B cell (primary cell): ENCODE measurements around the gene CSMD2. TPM values are rescaled to one million over a fixed set of nuclear protein-coding genes. Genes with fewer than 3 reads are reported as not detected.

Experiments
- ATAC-seq: fragments of 200-7000 bp; cut with Tn5 transposase; one replicate; pipeline ENCODE4 v1.10.0; 2021; ENCODE audit warnings: low read depth, mild to moderate bottlenecking, moderate number of reproducible peaks, moderate library complexity
- CTCF ChIA-PET: fragments of 350-600 bp; sonication (Branson Sonifier 250); formaldehyde crosslinking; loops from one replicate; lab custom pipeline; 2021; ENCODE audit warnings: antibody characterized with exemption, inconsistent platforms; lab: Charles Lee
- POLR2A ChIA-PET: fragments of 350-600 bp; sonication (Branson Sonifier 250); formaldehyde crosslinking; loops from one replicate; lab custom pipeline; 2021; ENCODE audit warnings: antibody characterized with exemption; lab: Charles Lee
- DNase-seq: peaks from one replicate; pipeline ENCODE4 v3.0.0; 2013
- H2AFZ ChIP-seq: 2 replicates; pipeline ENCODE4 v1.6.1; 2012; ENCODE audit warnings: mild to moderate bottlenecking, low read depth, low read length; ENCODE audit not compliant: insufficient read depth, poor library complexity, severe bottlenecking
- H3K27ac ChIP-seq, 2 donors: 1 replicate in 1 of 2; 2 replicates in 1 of 2; pipeline ENCODE4 v1.5.1; 2012 to 2013; ENCODE audit warnings: low read length in 2 of 2, mild to moderate bottlenecking in 2 of 2, moderate library complexity in 1 of 2
- H3K27me3 ChIP-seq, 4 experiments: fragments of 200-600 bp in 1 of 4; sonication (generic) in 1 of 4; replicated peaks in 1 of 4; 1 replicate in 2 of 4; 2 replicates in 2 of 4; pipeline versions ENCODE4 v1.6.1 to v1.7.0; 2013 to 2016; ENCODE audit warnings: low read length in 3 of 4, mild to moderate bottlenecking in 2 of 4, mixed read lengths in 1 of 4, moderate library complexity in 1 of 4; ENCODE audit not compliant: insufficient read depth in 4 of 4, control insufficient read depth in 3 of 4; ENCODE audit errors: control extremely low read depth in 1 of 4
- H3K36me3 ChIP-seq, 2 experiments: replicated peaks in 1 of 2; 1 replicate in 1 of 2; 2 replicates in 1 of 2; pipeline versions ENCODE4 v1.6.1 to v1.7.1; 2013; ENCODE audit warnings: low read length in 1 of 2; ENCODE audit not compliant: insufficient read depth in 2 of 2, control insufficient read depth in 1 of 2; ENCODE audit errors: control extremely low read depth in 1 of 2, extremely low read depth in 1 of 2
- H3K4me1 ChIP-seq, 2 donors: fragments of 200-600 bp in 1 of 2; sonication (generic) in 1 of 2; 1 replicate in 1 of 2; 2 replicates in 1 of 2; pipeline versions ENCODE4 v1.5.1 to v1.6.1; 2013 to 2017; ENCODE audit warnings: low read length in 2 of 2; ENCODE audit not compliant: control insufficient read depth in 2 of 2, insufficient read depth in 2 of 2
- H3K4me2 ChIP-seq: replicated peaks from 2 replicates; pipeline ENCODE3; 2012; ENCODE audit warnings: mild to moderate bottlenecking, low read depth, low read length; ENCODE audit not compliant: poor library complexity, severe bottlenecking
- H3K4me3 ChIP-seq, 5 experiments: fragments of 200-600 bp in 1 of 5; sonication (generic) in 1 of 5; 1 replicate in 3 of 5; 2 replicates in 2 of 5; pipeline versions ENCODE4 v1.5.1 to v1.7.0; 2011 to 2016; ENCODE audit warnings: low read length in 4 of 5, mild to moderate bottlenecking in 4 of 5, low read depth in 2 of 5, control low read depth in 1 of 5, moderate library complexity in 1 of 5; ENCODE audit not compliant: insufficient read depth in 1 of 5; ENCODE audit errors: control extremely low read depth in 1 of 5, extremely low read depth in 1 of 5
- H3K79me2 ChIP-seq: fragments of 200-600 bp; sonication (generic); one replicate; pipeline ENCODE4 v1.6.0; 2016; ENCODE audit warnings: low read length; ENCODE audit not compliant: control insufficient read depth, insufficient read depth
- H3K9ac ChIP-seq: fragments of 200-600 bp; sonication (generic); 2 replicates; pipeline ENCODE4 v1.6.1; 2017; ENCODE audit warnings: mild to moderate bottlenecking, low read length, moderate library complexity
- H3K9me3 ChIP-seq, 3 donors: one replicate each; pipeline versions ENCODE4 v1.6.1 to v1.7.1; 2013; ENCODE audit warnings: low read length in 2 of 3; ENCODE audit not compliant: control insufficient read depth in 2 of 3, insufficient read depth in 1 of 3; ENCODE audit errors: control extremely low read depth in 1 of 3
- H4K20me1 ChIP-seq: 2 replicates; pipeline ENCODE4 v1.6.0; 2012; ENCODE audit warnings: mild to moderate bottlenecking, low read length; ENCODE audit not compliant: insufficient read depth, control insufficient read depth, poor library complexity, severe bottlenecking
- H3K27ac Mint-ChIP-seq: one replicate; pipeline ENCODE4 v1.8.0; 2021; ENCODE audit warnings: mixed read lengths
- H3K27me3 Mint-ChIP-seq: one replicate; pipeline ENCODE4 v1.8.0; 2021; ENCODE audit warnings: mixed read lengths
- H3K4me1 Mint-ChIP-seq: one replicate; pipeline ENCODE4 v1.8.0; 2021; ENCODE audit warnings: mixed read lengths
- H3K4me3 Mint-ChIP-seq: one replicate; pipeline ENCODE4 v1.8.0; 2021; ENCODE audit warnings: mixed read lengths
- H3K9me3 Mint-ChIP-seq: one replicate; pipeline ENCODE4 v1.8.0; 2022; ENCODE audit warnings: mixed read lengths; ENCODE audit not compliant: insufficient read depth
- EZH2 ChIP-seq: IDR thresholded peaks from 2 replicates; pipeline ENCODE4 v1.6.1; 2012; ENCODE audit warnings: borderline replicate concordance, low read depth, mild to moderate bottlenecking, moderate library complexity, low read length; ENCODE audit not compliant: insufficient read depth, poor library complexity, severe bottlenecking
- WGBS: methylation state at CpG from one replicate; pipeline ENCODE4 v1.1.5; 2013; ENCODE audit warnings: missing lambda C conversion rate; ENCODE audit not compliant: insufficient coverage; 5-methylcytosine and 5-hydroxymethylcytosine counted together
- intact Hi-C: fragments of 100-400 bp; cut with micrococcal nuclease; formaldehyde crosslinking; loops from one replicate; pipeline ENCODE4 v1.10.0; 2022
- polyA plus RNA-seq: library from polyadenylated mRNA; depleted of rRNA; stranded (reverse); fragments of >200 nt; gene quantifications from 2 replicates; pipeline ENCODE4 v1.2.3, GENCODE V29; 2012
- total RNA-seq, 2 donors: library from RNA; stranded (reverse); fragments of 120-200 nt in 1 of 2; gene quantifications; 1 replicate in 1 of 2; 2 replicates in 1 of 2; pipeline versions ENCODE4 v1.2.3 to v1.2.4, GENCODE V29; 2013 to 2022
- TF ChIP-seq, protein P1 (sequence below): fragments of 200-600 bp; IDR thresholded peaks from one replicate; pipeline ENCODE4 v1.8.0; 2022; ENCODE audit warnings: antibody characterized with exemption, mild to moderate bottlenecking

CSMD2 gene
- total and polyA plus RNA-seq, 2 donors (not counting 1 experiment from before 2014, with no cell fraction given): not detected

DNA sequence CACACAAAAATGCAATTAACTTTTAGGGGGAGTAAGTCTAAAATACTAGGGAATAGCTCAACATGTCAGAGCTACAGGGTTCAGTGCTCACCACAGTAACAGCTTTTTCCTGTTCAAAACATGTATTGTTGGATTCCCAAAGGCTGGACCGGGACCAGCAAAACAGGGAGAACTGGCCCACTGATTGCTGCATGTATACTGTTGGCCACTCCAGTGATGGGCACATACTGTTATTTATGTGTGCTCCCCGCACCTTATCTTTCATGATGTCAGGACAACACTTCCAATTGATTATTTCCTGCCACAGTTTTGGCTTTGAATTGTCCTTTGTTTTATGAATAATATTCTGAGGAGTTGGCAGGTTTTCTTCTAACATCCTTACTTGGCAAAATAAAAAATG is 250.5 kb downstream of the CSMD2 start:
- no peak overlapping the region for H3K27ac Mint-ChIP-seq

DNA sequence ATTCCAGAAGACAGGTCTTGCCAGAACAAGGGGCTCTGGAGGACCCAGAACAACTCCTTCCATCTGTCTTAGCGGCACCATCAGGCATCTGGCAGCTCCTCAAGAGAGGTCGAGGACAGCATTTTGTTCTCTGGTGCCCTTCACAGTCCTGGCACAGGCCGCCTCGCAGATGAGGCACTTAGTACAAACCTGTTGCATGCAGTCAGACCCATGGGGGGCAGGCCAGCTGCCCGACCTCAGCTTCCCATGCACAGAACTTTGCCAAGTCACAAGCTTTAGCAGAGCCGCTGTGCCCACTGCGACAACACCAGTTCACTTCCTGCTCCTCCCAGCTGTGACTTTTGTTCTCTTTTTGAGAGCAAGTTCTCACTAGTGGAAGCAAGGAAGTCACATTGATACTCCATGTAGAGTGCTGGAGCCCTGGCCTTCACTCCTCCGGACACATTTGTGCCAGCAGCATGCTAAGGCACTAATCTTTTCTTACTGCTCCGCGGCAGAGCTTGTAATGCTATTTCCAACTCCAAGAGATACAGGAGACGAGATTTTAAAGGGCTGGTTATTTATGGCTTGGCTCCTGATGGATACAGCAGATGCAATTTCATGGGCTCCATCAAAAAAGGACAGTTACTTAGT is 256.6 kb downstream of the CSMD2 start:
- no peak overlapping the region for H3K4me3 Mint-ChIP-seq
- 82% methylated on average over 11 of the region's 11 CpGs for WGBS

More for the DNA sequence above, 250.5 kb downstream of the CSMD2 start:
- Histone ChIP-seq H3K4me3 (no peak overlapping the region), H3K4me1 (no peaks in the 10 kb centered on the region), H4K20me1 (no peaks in the 10 kb centered on the region), H3K4me2 (no peak overlapping the region), H3K9me3 (no peaks in the 10 kb centered on the region), H3K36me3 (no peaks in the 10 kb centered on the region), H3K27ac (no peak overlapping the region), H3K9ac (no peak overlapping the region), H2AFZ (no peak overlapping the region), H3K27me3 (no peaks in the 10 kb centered on the region), H3K79me2 (no peaks in the 10 kb centered on the region)
- Mint-ChIP-seq H3K27me3 (no peaks in the 10 kb centered on the region), H3K9me3 (no peaks in the 10 kb centered on the region), H3K4me3 (no peak overlapping the region), H3K4me1 (no peaks in the 10 kb centered on the region)
- TF ChIP-seq EZH2: no peak
- TF ChIP-seq, protein P1, sequence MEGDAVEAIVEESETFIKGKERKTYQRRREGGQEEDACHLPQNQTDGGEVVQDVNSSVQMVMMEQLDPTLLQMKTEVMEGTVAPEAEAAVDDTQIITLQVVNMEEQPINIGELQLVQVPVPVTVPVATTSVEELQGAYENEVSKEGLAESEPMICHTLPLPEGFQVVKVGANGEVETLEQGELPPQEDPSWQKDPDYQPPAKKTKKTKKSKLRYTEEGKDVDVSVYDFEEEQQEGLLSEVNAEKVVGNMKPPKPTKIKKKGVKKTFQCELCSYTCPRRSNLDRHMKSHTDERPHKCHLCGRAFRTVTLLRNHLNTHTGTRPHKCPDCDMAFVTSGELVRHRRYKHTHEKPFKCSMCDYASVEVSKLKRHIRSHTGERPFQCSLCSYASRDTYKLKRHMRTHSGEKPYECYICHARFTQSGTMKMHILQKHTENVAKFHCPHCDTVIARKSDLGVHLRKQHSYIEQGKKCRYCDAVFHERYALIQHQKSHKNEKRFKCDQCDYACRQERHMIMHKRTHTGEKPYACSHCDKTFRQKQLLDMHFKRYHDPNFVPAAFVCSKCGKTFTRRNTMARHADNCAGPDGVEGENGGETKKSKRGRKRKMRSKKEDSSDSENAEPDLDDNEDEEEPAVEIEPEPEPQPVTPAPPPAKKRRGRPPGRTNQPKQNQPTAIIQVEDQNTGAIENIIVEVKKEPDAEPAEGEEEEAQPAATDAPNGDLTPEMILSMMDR: no peak
- no peak for DNase-seq
- 86% methylated on average over 1 of the region's 2 CpGs for WGBS
- POLR2A ChIA-PET: no interaction called here
- no peak for ATAC-seq
- CTCF ChIA-PET: no interaction called here
- intact Hi-C loops: no loop called here

More for the DNA sequence above, 256.6 kb downstream of the CSMD2 start:
- ATAC-seq (no peak), DNase-seq (no peak)
- Histone ChIP-seq H3K79me2 (no peaks in the 10 kb centered on the region), H3K4me3 (no peak overlapping the region), H3K9ac (no peak overlapping the region), H3K9me3 (peaks cover 0 to 2% (median 0%) of the 10 kb centered on the region in 3 donors), H2AFZ (no peak overlapping the region), H3K4me1 (peaks cover 0 to 2% of the 10 kb centered on the region in 2 donors), H3K27me3 (no peaks in the 10 kb centered on the region), H3K36me3 (no peaks in the 10 kb centered on the region), H3K27ac (no peak overlapping the region), H3K4me2 (no peak overlapping the region), H4K20me1 (no peaks in the 10 kb centered on the region)
- CTCF ChIA-PET: no interaction called here
- no peak for TF ChIP-seq EZH2
- TF ChIP-seq, protein P1: no peak
- POLR2A ChIA-PET: no interaction called here
- Mint-ChIP-seq H3K9me3 (peaks cover 4% of the 10 kb centered on the region), H3K4me1 (peaks cover 5% of the 10 kb centered on the region), H3K27ac (no peak overlapping the region), H3K27me3 (peaks cover 12% of the 10 kb centered on the region)
- intact Hi-C loops: no loop called here
